HepG2 (cell line): ENCODE results near the gene LSM14B. TPM values are rescaled to one million over a fixed set of nuclear protein-coding genes. Genes with fewer than 3 reads are reported as not detected.

Experiments used
- ATAC-seq: fragments of 200-7000 bp; cut with Tn5 transposase; 3 replicates; pipeline ENCODE4 v1.9.1; 2020; ENCODE audit warnings: mild to moderate bottlenecking, moderate library complexity
- BruUV-seq: library from RNA; stranded (reverse); fragments of 400-500 nt; replicated peaks from 2 replicates; lab custom pipeline; 2021; lab: Mats Ljungman, UMichigan
- CTCF ChIA-PET: fragments of 300-600 bp; formaldehyde crosslinking; extraction: SDS; loops from one replicate; lab custom pipeline; 2021; ENCODE audit warnings: low total read pairs, inconsistent platforms, low intra/inter-chr PET ratio; lab: Yijun Ruan, JAX
- POLR2A ChIA-PET: fragments of 350-600 bp; sonication (Branson Sonifier 250); formaldehyde crosslinking; loops from one replicate; lab custom pipeline; 2020; ENCODE audit warnings: antibody characterized with exemption, inconsistent platforms; lab: Yijun Ruan, JAX
- DNase-seq: peaks from one replicate; pipeline ENCODE4 v3.0.0-alpha.2; 2015; ENCODE audit warnings: low spot score
- FAIRE-seq: peaks from 3 replicates; lab custom pipeline; 2011; peaks lifted over from hg19 to GRCh38; lab: Jason Lieb, UNC
- H2AFZ ChIP-seq: one replicate; pipeline ENCODE4 v1.6.1; 2011; ENCODE audit warnings: low read length, inconsistent platforms
- H3K27ac ChIP-seq: fragments of 300-600 bp; 3 replicates; pipeline ENCODE4 v1.8.0; 2011; ENCODE audit warnings: mixed run types, mild to moderate bottlenecking, mixed read lengths, low read length, inconsistent platforms; ENCODE audit not compliant: insufficient read depth; ENCODE audit errors: extremely low read length
- H3K27me3 ChIP-seq, 2 experiments: fragments of 200-600 bp in 1 of 2; 2 replicates in 1 of 2; 3 replicates in 1 of 2; pipeline versions ENCODE4 v1.6.0 to v1.8.0; 2011; ENCODE audit warnings: low read length in 2 of 2, mild to moderate bottlenecking in 2 of 2, moderate library complexity in 2 of 2, inconsistent platforms in 1 of 2; ENCODE audit not compliant: insufficient read depth in 2 of 2, control insufficient read depth in 1 of 2
- H3K36me3 ChIP-seq, 2 experiments: fragments of 200-600 bp in 1 of 2; replicated peaks in 1 of 2; 2 replicates in 1 of 2; 3 replicates in 1 of 2; pipeline versions ENCODE4 v1.5.1 to v1.8.0; 2011; ENCODE audit warnings: low read length in 2 of 2, inconsistent platforms in 1 of 2; ENCODE audit not compliant: insufficient read depth in 2 of 2, control insufficient read depth in 1 of 2
- H3K4me1 ChIP-seq: 2 replicates; pipeline ENCODE4 v1.5.1; 2012; ENCODE audit warnings: low read length, inconsistent platforms; ENCODE audit not compliant: insufficient read depth
- H3K4me2 ChIP-seq: 2 replicates; pipeline ENCODE4 v1.6.0; 2011; ENCODE audit warnings: low read depth, low read length, inconsistent platforms
- H3K4me3 ChIP-seq, 3 experiments: fragments of 200-600 bp in 1 of 3; sonication (generic), shearing (Covaris generic) in 1 of 3; replicated peaks in 1 of 3; 2 replicates each; pipeline ENCODE4 v1.5.1; 2011 to 2016; ENCODE audit warnings: low read length in 3 of 3, inconsistent platforms in 2 of 3, low read depth in 2 of 3, mild to moderate bottlenecking in 2 of 3, control low read depth in 1 of 3, mixed read lengths in 1 of 3; ENCODE audit not compliant: insufficient read depth in 1 of 3
- H3K79me2 ChIP-seq: one replicate; pipeline ENCODE4 v1.6.1; 2011; ENCODE audit warnings: low read length, inconsistent platforms; ENCODE audit not compliant: insufficient read depth
- H3K9ac ChIP-seq: 2 replicates; pipeline ENCODE4 v1.6.0; 2011; ENCODE audit warnings: mild to moderate bottlenecking, low read depth, low read length, inconsistent platforms; ENCODE audit not compliant: insufficient read depth
- H3K9me3 ChIP-seq: 2 replicates; pipeline ENCODE4 v1.5.1; 2012; ENCODE audit warnings: mild to moderate bottlenecking, low read length
- H4K20me1 ChIP-seq: 2 replicates; pipeline ENCODE4 v1.6.0; 2011; ENCODE audit warnings: inconsistent platforms, mild to moderate bottlenecking, low read length, moderate library complexity; ENCODE audit not compliant: insufficient read depth
- BRD4 ChIP-seq: sonication (generic); formaldehyde crosslinking; IDR thresholded peaks from 2 replicates; pipeline ENCODE4 v1.4.0; 2020; ENCODE audit warnings: missing genetic modification reagents
- FOXP4 ChIP-seq: sonication (generic); formaldehyde crosslinking; IDR thresholded peaks from 2 replicates; pipeline ENCODE4 v1.4.0; 2020; ENCODE audit warnings: missing genetic modification reagents
- JUND ChIP-seq: sonication (generic); formaldehyde crosslinking; IDR thresholded peaks from 2 replicates; pipeline ENCODE4 v1.8.0; 2022; ENCODE audit warnings: mild to moderate bottlenecking, missing genetic modification reagents
- MAFK ChIP-seq, 2 experiments: IDR thresholded peaks in 1 of 2; conservative IDR thresholded peaks in 1 of 2; 2 replicates each; pipeline ENCODE4 v1.6.1; 2011; ENCODE audit warnings: improper control_type of control experiment in 2 of 2, low read length in 2 of 2
- PCBP2 ChIP-seq: fragments of 200-400 bp; formaldehyde crosslinking; optimal IDR thresholded peaks from 2 replicates; pipeline ENCODE3; 2018; ENCODE audit warnings: low read length, low read depth; ENCODE audit not compliant: poor library complexity, severe bottlenecking
- POGZ ChIP-seq: sonication (generic); formaldehyde crosslinking; IDR thresholded peaks from 2 replicates; pipeline ENCODE4 v1.4.0; 2020; ENCODE audit warnings: mild to moderate bottlenecking, missing genetic modification reagents
- RERE ChIP-seq: IDR thresholded peaks from 2 replicates; pipeline ENCODE4 v1.6.1; 2016; ENCODE audit warnings: low read depth, missing genetic modification reagents, missing compliant biosample characterization
- SIN3A ChIP-seq: IDR thresholded peaks from 2 replicates; pipeline ENCODE4 v1.6.1; 2011; ENCODE audit warnings: low read depth, mild to moderate bottlenecking, control low read depth, low read length, borderline replicate concordance
- SRY ChIP-seq: sonication (generic); formaldehyde crosslinking; IDR thresholded peaks from 2 replicates; pipeline ENCODE4 v1.8.0; 2022; ENCODE audit warnings: mild to moderate bottlenecking, missing genetic modification reagents
- TCF7 ChIP-seq: sonication (generic); IDR thresholded peaks from 2 replicates; pipeline ENCODE4 v1.6.1; 2016; ENCODE audit warnings: antibody characterized with exemption, low read depth
- ZNF24 ChIP-seq: fragments of 450-650 bp; IDR thresholded peaks from 2 replicates; pipeline ENCODE4 v1.6.1; 2017; ENCODE audit warnings: antibody characterized with exemption, mild to moderate bottlenecking
- ZNF33A ChIP-seq: sonication (generic); formaldehyde crosslinking; IDR thresholded peaks from 2 replicates; pipeline ENCODE4 v1.5.1; 2020; ENCODE audit warnings: missing genetic modification reagents, mild to moderate bottlenecking, moderate library complexity, borderline replicate concordance
- ZNF549 ChIP-seq: sonication (generic); formaldehyde crosslinking; IDR thresholded peaks from 2 replicates; pipeline ENCODE4 v1.5.0; 2020; ENCODE audit warnings: missing genetic modification reagents
- WGBS: methylation state at CpG from one replicate; pipeline ENCODE4 v1.1.6; 2017; ENCODE audit warnings: low lambda C conversion rate; 5-methylcytosine and 5-hydroxymethylcytosine counted together
- in situ Hi-C: cut with HindIII; loops from 2 replicates; pipeline ENCODE4 v1.10.0; 2017; ENCODE audit warnings: low pct_unique_long_range_greater_than_20kb; ENCODE audit not compliant: extremely low pct_ligation_motif_present
- intact Hi-C: fragments of 100-400 bp; cut with micrococcal nuclease; formaldehyde crosslinking; loops from one replicate; pipeline ENCODE4 v1.10.0; 2022; ENCODE audit not compliant: unreplicated experiment
- polyA plus RNA-seq, 8 experiments: library from polyadenylated mRNA; depleted of rRNA in 3 of 8; stranded (reverse) in 7 of 8; unstranded in 1 of 8; fragments of >200 nt; fragmentation: Illumina TruSeq in 4 of 8; extraction: Trizol in 4 of 8; gene quantifications; 2 replicates each; pipeline versions ENCODE4 v1.2.1 to v1.2.3, GENCODE V29; 2011 to 2016; ENCODE audit warnings: low read depth in 4 of 8, missing spikeins in 1 of 8, mixed read lengths in 1 of 8; ENCODE audit not compliant: insufficient read depth in 1 of 8
- total RNA-seq, 5 experiments: library from RNA; depleted of rRNA; stranded (reverse); fragments of >200 nt; fragmentation: Illumina TruSeq; extraction: Trizol; gene quantifications; 2 replicates each; pipeline ENCODE4 v1.2.3, GENCODE V29; 2016; ENCODE audit warnings: low read depth in 1 of 5
- TF ChIP-seq, protein P1 (sequence below): IDR thresholded peaks from 2 replicates; pipeline ENCODE4 v1.6.1; 2016; ENCODE audit warnings: missing genetic modification reagents, missing compliant biosample characterization
- TF ChIP-seq, protein P2 (sequence below): fragments of 450-650 bp; IDR thresholded peaks from 2 replicates; pipeline ENCODE4 v1.6.1; 2016

The LSM14B gene
- total and polyA plus RNA-seq, 2 of the 13 experiments (the other 11 are each of a cell fraction or from before 2014, with no cell fraction given), result 43.3 to 79.2 TPM

DNA sequence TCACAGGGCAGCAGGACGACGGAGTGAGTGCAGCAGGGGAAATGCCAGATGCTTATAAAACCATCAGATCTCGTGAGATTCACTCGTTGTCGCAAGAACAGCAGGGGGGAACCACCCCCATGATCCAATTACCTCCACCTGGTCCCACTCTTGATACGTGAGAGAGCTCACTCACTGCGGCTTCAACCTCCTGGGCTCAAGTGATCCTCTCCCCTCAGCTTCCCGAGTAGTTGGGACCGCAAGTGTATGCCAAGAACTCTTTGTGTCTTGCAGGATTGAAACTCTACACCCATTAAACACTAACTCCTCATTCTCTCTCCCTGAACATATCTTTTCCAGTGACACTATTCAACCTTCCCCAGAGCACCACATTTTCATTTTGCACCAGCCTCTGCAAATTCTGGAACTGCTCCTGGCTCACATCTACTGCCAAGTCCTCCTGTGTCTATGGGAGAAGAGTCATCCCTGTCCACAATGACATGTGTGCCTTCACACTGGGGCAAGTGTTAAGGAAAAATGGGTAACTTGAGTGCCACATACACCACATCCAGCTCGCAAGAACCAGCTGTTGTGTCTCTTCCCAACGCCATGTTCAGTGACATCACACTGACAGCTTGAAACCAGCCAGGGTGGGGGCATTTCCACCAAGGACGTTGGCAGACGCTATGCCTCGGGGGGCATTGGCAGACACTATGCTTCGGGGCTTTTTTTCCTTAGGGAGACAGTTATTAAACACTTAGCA, 41.9 kb upstream of the LSM14B start:
- peaks cover 12% of the 10 kb centered on the region for H3K9me3 ChIP-seq
- no peak for FAIRE-seq
- TF ChIP-seq, protein P1, sequence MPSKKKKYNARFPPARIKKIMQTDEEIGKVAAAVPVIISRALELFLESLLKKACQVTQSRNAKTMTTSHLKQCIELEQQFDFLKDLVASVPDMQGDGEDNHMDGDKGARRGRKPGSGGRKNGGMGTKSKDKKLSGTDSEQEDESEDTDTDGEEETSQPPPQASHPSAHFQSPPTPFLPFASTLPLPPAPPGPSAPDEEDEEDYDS (CRISPR knock-in tag), result no peak
- TF ChIP-seq TCF7 (no peak), ZNF24 (no peak), RERE (CRISPR knock-in tag) (no peak), PCBP2 (no peak), POGZ (no peak), SRY (no peak), FOXP4 (CRISPR knock-in tag) (no peak), ZNF33A (no peak), MAFK (conservative IDR thresholded peaks at IDR 0.05 in 1 of 2, IDR thresholded peaks at IDR 0.05 in 1 of 2; ENCODE audit: low read length in 2 of 2) (no peak), JUND (no peak), ZNF549 (CRISPR knock-in tag) (no peak), BRD4 (CRISPR knock-in tag) (no peak), SIN3A (no peak)
- TF ChIP-seq, protein P2, sequence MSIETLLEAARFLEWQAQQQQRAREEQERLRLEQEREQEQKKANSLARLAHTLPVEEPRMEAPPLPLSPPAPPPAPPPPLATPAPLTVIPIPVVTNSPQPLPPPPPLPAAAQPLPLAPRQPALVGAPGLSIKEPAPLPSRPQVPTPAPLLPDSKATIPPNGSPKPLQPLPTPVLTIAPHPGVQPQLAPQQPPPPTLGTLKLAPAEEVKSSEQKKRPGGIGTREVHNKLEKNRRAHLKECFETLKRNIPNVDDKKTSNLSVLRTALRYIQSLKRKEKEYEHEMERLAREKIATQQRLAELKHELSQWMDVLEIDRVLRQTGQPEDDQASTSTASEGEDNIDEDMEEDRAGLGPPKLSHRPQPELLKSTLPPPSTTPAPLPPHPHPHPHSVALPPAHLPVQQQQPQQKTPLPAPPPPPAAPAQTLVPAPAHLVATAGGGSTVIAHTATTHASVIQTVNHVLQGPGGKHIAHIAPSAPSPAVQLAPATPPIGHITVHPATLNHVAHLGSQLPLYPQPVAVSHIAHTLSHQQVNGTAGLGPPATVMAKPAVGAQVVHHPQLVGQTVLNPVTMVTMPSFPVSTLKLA, result no peak

More for the DNA sequence above, 41.9 kb upstream of the LSM14B start:
- Histone ChIP-seq H3K4me2 (no peak overlapping the region), H2AFZ (no peak overlapping the region), H3K4me3 (no peak overlapping the region), H3K9ac (no peak overlapping the region), H4K20me1 (no peaks in the 10 kb centered on the region), H3K27ac (no peak overlapping the region), H3K36me3 (no peaks in the 10 kb centered on the region), H3K4me1 (peaks cover 7% of the 10 kb centered on the region; the same call in 1 of the 2 replicates), H3K79me2 (no peaks in the 10 kb centered on the region), H3K27me3 (peaks cover 4 to 43% of the 10 kb centered on the region in 2 experiments; a peak in 3 of 5 replicates)
- ChIA-PET POLR2A (no interaction called here), CTCF (no interaction called here)
- intact Hi-C loops, result no loop called here
- in situ Hi-C loops, result no loop called here
- DNase-seq (no peak), ATAC-seq (no peak; the same call in 2 of the 3 replicates)
- no TSS peak for BruUV-seq
- WGBS, result 39% methylated on average over 15 of the region's 15 CpGs
